NCI-H446 treated with DMSO at 0.1 percent for 48 hours (cell line): ENCODE data around the gene BRD8.

ENCODE experiments used
- DNase-seq: peaks from one replicate; lab custom pipeline; 2025; lab: John Stamatoyannopoulos, UW

The BRD8 gene

GRCh38 chr5:138102454-138103318 lies 75.7 kb downstream of the BRD8 start:
- DNase-seq = no peak

- no peak for DNase-seq
Observed at GRCh38 chr5:138096997-138097828, 81.2 kb downstream of the BRD8 start.

GRCh38 chr5:138096363-138096762 lies 82.1 kb downstream of the BRD8 start:
- DNase-seq = no peak

GRCh38 chr5:138095100-138095907 lies 83.1 kb downstream of the BRD8 start:
- DNase-seq = no peak

GRCh38 chr5:138093036-138093435 lies 85.4 kb downstream of the BRD8 start:
- DNase-seq = no peak

- no peak for DNase-seq
Observed at GRCh38 chr5:138092301-138092700, 86.1 kb downstream of the BRD8 start.

GRCh38 chr5:138091685-138092084 lies 86.7 kb downstream of the BRD8 start:
- no peak for DNase-seq
